ENCODE measurements around the gene EXOC4.

EXOC4 gene

GRCh38 chr7:133491846-133492652 lies 239.2 kb downstream of the EXOC4 start:
- no peaks in the 10 kb centered on the region for H3K4me1 ChIP-seq (ENCODE audit: insufficient read depth, insufficient read length)
- H3K4me3 ChIP-seq (ENCODE audit: insufficient read length, low read depth) = no peak overlapping the region
- H3K36me3 ChIP-seq (ENCODE audit: insufficient read depth, insufficient read length, low read length) = peaks cover 2% of the 10 kb centered on the region
- no peaks in the 10 kb centered on the region for H3K9me3 ChIP-seq (ENCODE audit: insufficient read depth, low read length)
- no peaks in the 10 kb centered on the region for H3K27me3 ChIP-seq (ENCODE audit: insufficient read depth, insufficient read length)
- no peak for TF ChIP-seq ZNF274 (IDR thresholded peaks at IDR 0.05; ENCODE audit: low read depth, low read length)
- H3K9ac ChIP-seq (ENCODE audit: insufficient read length, low read depth) = no peak overlapping the region
- DNase-seq (ENCODE audit: low read depth, low spot score) = no peak

- no peak overlapping the region for H3K4me3 ChIP-seq (ENCODE audit: insufficient read length, low read depth)
These were observed 244.2 kb downstream of the EXOC4 start for GRCh38 chr7:133497061-133497460.

GRCh38 chr7:133501771-133502170 lies 248.9 kb downstream of the EXOC4 start:
- Histone ChIP-seq H3K36me3 (ENCODE audit: insufficient read depth, insufficient read length, low read length) (no peaks in the 10 kb centered on the region), H3K4me1 (ENCODE audit: insufficient read depth, insufficient read length) (no peaks in the 10 kb centered on the region), H3K9ac (ENCODE audit: insufficient read length, low read depth) (no peak overlapping the region), H3K9me3 (ENCODE audit: insufficient read depth, low read length) (no peaks in the 10 kb centered on the region), H3K4me3 (ENCODE audit: insufficient read length, low read depth) (no peak overlapping the region), H3K27me3 (ENCODE audit: insufficient read depth, insufficient read length) (no peaks in the 10 kb centered on the region)
- no peak for DNase-seq (ENCODE audit: low read depth, low spot score)
- TF ChIP-seq YY1 (IDR thresholded peaks at IDR 0.05; ENCODE audit: insufficient read depth, insufficient read length) (no peak), ZNF274 (IDR thresholded peaks at IDR 0.05; ENCODE audit: low read depth, low read length) (no peak), SUZ12 (IDR thresholded peaks at IDR 0.05; ENCODE audit: extremely low read depth, insufficient read depth, insufficient read length) (no peak)

More at GRCh38 chr7:133497061-133497460, 244.2 kb downstream of the EXOC4 start:
- TF ChIP-seq SUZ12 (IDR thresholded peaks at IDR 0.05; ENCODE audit: extremely low read depth, insufficient read depth, insufficient read length) (no peak), YY1 (IDR thresholded peaks at IDR 0.05; ENCODE audit: insufficient read depth, insufficient read length) (no peak), ZNF274 (IDR thresholded peaks at IDR 0.05; ENCODE audit: low read depth, low read length) (no peak)
- no peaks in the 10 kb centered on the region for H3K36me3 ChIP-seq (ENCODE audit: insufficient read depth, insufficient read length, low read length)
- DNase-seq (ENCODE audit: low read depth, low spot score) = no peak
- no peaks in the 10 kb centered on the region for H3K4me1 ChIP-seq (ENCODE audit: insufficient read depth, insufficient read length)
- H3K9me3 ChIP-seq (ENCODE audit: insufficient read depth, low read length) = no peaks in the 10 kb centered on the region
- H3K27me3 ChIP-seq (ENCODE audit: insufficient read depth, insufficient read length) = no peaks in the 10 kb centered on the region
- H3K9ac ChIP-seq (ENCODE audit: insufficient read length, low read depth) = no peak overlapping the region

- no peaks in the 10 kb centered on the region for H3K9me3 ChIP-seq (ENCODE audit: insufficient read depth, low read length)
- no peaks in the 10 kb centered on the region for H3K36me3 ChIP-seq (ENCODE audit: insufficient read depth, insufficient read length, low read length)
- H3K4me3 ChIP-seq (ENCODE audit: insufficient read length, low read depth) = no peak overlapping the region
- H3K4me1 ChIP-seq (ENCODE audit: insufficient read depth, insufficient read length) = no peaks in the 10 kb centered on the region
- no peak overlapping the region for H3K9ac ChIP-seq (ENCODE audit: insufficient read length, low read depth)
- no peak for DNase-seq (ENCODE audit: low read depth, low spot score)
- no peaks in the 10 kb centered on the region for H3K27me3 ChIP-seq (ENCODE audit: insufficient read depth, insufficient read length)
- TF ChIP-seq SUZ12 (IDR thresholded peaks at IDR 0.05; ENCODE audit: extremely low read depth, insufficient read depth, insufficient read length) (no peak), YY1 (IDR thresholded peaks at IDR 0.05; ENCODE audit: insufficient read depth, insufficient read length) (no peak), ZNF274 (IDR thresholded peaks at IDR 0.05; ENCODE audit: low read depth, low read length) (no peak)
These were observed 249.6 kb downstream of the EXOC4 start for GRCh38 chr7:133502498-133502897.

DNA sequence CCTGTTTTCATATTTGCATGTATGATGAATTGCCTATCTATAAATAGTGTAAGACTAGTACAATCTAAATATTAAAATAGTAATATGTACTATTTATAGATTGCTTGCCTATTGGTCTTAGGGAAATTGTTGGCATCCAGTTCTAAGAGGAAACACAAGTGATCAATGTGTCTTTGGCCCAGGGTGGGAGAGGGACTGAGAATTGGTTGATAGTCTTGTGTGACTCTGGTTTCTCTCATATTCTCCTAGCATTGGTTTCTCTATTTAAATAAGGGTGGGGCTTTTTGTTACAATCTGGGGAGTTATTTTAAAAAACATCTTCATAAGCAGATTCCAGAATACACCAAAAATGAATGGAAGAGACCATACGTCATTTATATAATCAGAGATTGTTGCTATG lies 250.1 kb downstream of the EXOC4 start:
- TF ChIP-seq YY1 (IDR thresholded peaks at IDR 0.05; ENCODE audit: insufficient read depth, insufficient read length) = no peak
- TF ChIP-seq ZNF274 (IDR thresholded peaks at IDR 0.05; ENCODE audit: low read depth, low read length) = no peak
- no peak for TF ChIP-seq SUZ12 (IDR thresholded peaks at IDR 0.05; ENCODE audit: extremely low read depth, insufficient read depth, insufficient read length)
- no peaks in the 10 kb centered on the region for H3K9me3 ChIP-seq (ENCODE audit: insufficient read depth, low read length)
- no peaks in the 10 kb centered on the region for H3K36me3 ChIP-seq (ENCODE audit: insufficient read depth, insufficient read length, low read length)
- H3K4me3 ChIP-seq (ENCODE audit: insufficient read length, low read depth) = no peak overlapping the region
- H3K4me1 ChIP-seq (ENCODE audit: insufficient read depth, insufficient read length) = no peaks in the 10 kb centered on the region
- no peak for DNase-seq (ENCODE audit: low read depth, low spot score)
- no peak overlapping the region for H3K9ac ChIP-seq (ENCODE audit: insufficient read length, low read depth)
- H3K27me3 ChIP-seq (ENCODE audit: insufficient read depth, insufficient read length) = no peaks in the 10 kb centered on the region

DNA sequence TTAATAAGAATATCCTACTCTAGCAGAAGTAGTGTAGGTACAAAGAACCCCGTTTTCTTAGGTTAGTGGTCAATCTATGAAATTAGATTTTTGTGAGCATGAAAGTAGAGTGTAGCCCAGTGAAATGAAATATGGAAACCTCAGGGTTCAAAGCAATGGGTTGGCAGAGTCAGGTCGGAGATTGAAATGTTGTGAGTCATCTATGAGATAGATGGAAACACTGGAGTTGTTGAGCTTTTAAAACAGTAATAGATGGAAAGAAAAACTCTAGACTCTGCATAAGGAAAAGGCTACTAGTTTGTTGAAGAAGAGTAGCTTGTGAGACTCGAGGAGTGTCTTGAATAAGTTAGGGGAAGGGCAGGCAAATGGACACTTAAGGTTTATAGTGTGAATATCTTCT lies 251.9 kb downstream of the EXOC4 start:
- Histone ChIP-seq H3K4me3 (ENCODE audit: insufficient read length, low read depth) (no peak overlapping the region), H3K27me3 (ENCODE audit: insufficient read depth, insufficient read length) (no peaks in the 10 kb centered on the region), H3K9me3 (ENCODE audit: insufficient read depth, low read length) (no peaks in the 10 kb centered on the region), H3K36me3 (ENCODE audit: insufficient read depth, insufficient read length, low read length) (no peaks in the 10 kb centered on the region), H3K9ac (ENCODE audit: insufficient read length, low read depth) (no peak overlapping the region), H3K4me1 (ENCODE audit: insufficient read depth, insufficient read length) (no peaks in the 10 kb centered on the region)
- DNase-seq (ENCODE audit: low read depth, low spot score) = no peak
- TF ChIP-seq YY1 (IDR thresholded peaks at IDR 0.05; ENCODE audit: insufficient read depth, insufficient read length) (no peak), ZNF274 (IDR thresholded peaks at IDR 0.05; ENCODE audit: low read depth, low read length) (no peak), SUZ12 (IDR thresholded peaks at IDR 0.05; ENCODE audit: extremely low read depth, insufficient read depth, insufficient read length) (no peak)

- Histone ChIP-seq H3K4me3 (ENCODE audit: insufficient read length, low read depth) (no peak overlapping the region), H3K9ac (ENCODE audit: insufficient read length, low read depth) (no peak overlapping the region)
- TF ChIP-seq ZNF274 (IDR thresholded peaks at IDR 0.05; ENCODE audit: low read depth, low read length) = no peak
- TF ChIP-seq SUZ12 (IDR thresholded peaks at IDR 0.05; ENCODE audit: extremely low read depth, insufficient read depth, insufficient read length) = no peak
- no peak for TF ChIP-seq YY1 (IDR thresholded peaks at IDR 0.05; ENCODE audit: insufficient read depth, insufficient read length)
These were observed 256.9 kb downstream of the EXOC4 start for GRCh38 chr7:133509822-133510221.

More at GRCh38 chr7:133509822-133510221, 256.9 kb downstream of the EXOC4 start:
- no peaks in the 10 kb centered on the region for H3K36me3 ChIP-seq (ENCODE audit: insufficient read depth, insufficient read length, low read length)
- DNase-seq (ENCODE audit: low read depth, low spot score) = no peak
- no peaks in the 10 kb centered on the region for H3K9me3 ChIP-seq (ENCODE audit: insufficient read depth, low read length)
- no peaks in the 10 kb centered on the region for H3K4me1 ChIP-seq (ENCODE audit: insufficient read depth, insufficient read length)
- no peaks in the 10 kb centered on the region for H3K27me3 ChIP-seq (ENCODE audit: insufficient read depth, insufficient read length)

Measured in NT2/D1 (cell line).